IMR-90 (cell line): ENCODE results near the gene PITRM1.

Experiments
- BHLHE40 ChIP-seq: fragments of 150-350 bp; IDR thresholded peaks from 2 replicates; pipeline ENCODE4 v1.6.1; 2016; ENCODE audit warnings: mild to moderate bottlenecking, low read depth, low read length
- TF ChIP-seq, protein P1 (sequence below): conservative IDR thresholded peaks from 2 replicates; pipeline ENCODE4 v1.5.1; 2012; ENCODE audit warnings: mild to moderate bottlenecking, low read depth, low read length, improper control_type of control experiment
- TF ChIP-seq, protein P2 (sequence below): fragments of 150-350 bp; IDR thresholded peaks from 2 replicates; pipeline ENCODE4 v1.6.1; 2017; ENCODE audit warnings: mild to moderate bottlenecking, antibody characterized with exemption, low read length, low read depth

DNA sequence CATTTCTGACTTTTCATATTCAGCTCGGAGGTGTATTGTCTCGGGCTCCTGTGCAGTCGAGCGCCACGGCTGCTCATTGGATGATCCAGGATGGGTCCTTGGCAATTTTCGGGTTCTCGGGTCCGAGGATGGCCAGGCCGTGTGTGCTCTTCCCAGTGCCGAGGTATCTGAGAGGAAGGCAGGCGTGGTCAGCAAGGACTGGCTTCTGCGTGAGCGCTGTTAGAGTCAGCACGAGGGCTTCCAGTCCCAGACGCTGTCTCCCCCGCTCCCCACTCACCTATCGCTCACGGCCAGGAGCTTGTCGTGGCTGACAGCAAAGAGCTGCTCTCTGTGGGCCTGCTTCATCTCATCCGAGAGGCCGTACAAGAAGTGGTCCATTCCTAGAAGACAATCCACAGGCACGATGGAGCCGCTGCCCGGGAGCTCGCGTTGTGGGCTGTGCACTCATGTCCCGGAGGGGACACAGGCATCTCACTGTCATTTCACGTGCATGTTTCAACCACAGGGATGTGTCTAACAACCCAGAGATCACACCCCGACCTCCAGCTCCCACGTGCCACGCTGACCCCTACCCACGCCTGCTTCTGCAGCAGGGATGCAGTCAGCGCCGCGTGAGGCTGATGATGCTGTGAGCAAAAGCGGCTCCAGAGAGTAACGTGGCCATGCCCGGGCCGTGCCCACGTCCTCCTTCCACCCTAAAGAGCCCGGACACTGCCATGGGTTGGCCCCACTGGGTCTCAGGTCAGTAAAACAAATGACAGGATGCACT is 34.4 kb downstream of the PITRM1 start:
- TF ChIP-seq, protein P1, sequence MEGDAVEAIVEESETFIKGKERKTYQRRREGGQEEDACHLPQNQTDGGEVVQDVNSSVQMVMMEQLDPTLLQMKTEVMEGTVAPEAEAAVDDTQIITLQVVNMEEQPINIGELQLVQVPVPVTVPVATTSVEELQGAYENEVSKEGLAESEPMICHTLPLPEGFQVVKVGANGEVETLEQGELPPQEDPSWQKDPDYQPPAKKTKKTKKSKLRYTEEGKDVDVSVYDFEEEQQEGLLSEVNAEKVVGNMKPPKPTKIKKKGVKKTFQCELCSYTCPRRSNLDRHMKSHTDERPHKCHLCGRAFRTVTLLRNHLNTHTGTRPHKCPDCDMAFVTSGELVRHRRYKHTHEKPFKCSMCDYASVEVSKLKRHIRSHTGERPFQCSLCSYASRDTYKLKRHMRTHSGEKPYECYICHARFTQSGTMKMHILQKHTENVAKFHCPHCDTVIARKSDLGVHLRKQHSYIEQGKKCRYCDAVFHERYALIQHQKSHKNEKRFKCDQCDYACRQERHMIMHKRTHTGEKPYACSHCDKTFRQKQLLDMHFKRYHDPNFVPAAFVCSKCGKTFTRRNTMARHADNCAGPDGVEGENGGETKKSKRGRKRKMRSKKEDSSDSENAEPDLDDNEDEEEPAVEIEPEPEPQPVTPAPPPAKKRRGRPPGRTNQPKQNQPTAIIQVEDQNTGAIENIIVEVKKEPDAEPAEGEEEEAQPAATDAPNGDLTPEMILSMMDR: no peak
- TF ChIP-seq, protein P2, sequence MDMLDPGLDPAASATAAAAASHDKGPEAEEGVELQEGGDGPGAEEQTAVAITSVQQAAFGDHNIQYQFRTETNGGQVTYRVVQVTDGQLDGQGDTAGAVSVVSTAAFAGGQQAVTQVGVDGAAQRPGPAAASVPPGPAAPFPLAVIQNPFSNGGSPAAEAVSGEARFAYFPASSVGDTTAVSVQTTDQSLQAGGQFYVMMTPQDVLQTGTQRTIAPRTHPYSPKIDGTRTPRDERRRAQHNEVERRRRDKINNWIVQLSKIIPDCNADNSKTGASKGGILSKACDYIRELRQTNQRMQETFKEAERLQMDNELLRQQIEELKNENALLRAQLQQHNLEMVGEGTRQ: no peak
- no peak for TF ChIP-seq BHLHE40
